HG03066 (cell line): Measurements from ENCODE around the gene MEP1B.
"Not testable (repeated sequence)": the region's sequence is repeated elsewhere in the genome, so short reads cannot be mapped to it uniquely, and the experiment has no call there.

Source experiments
- ATAC-seq: cut with Tn5 transposase; IDR thresholded peaks from one replicate; pipeline ENCODE4 v1.9.1; 2021; ENCODE audit warnings: low read depth; ENCODE audit not compliant: unreplicated experiment

MEP1B gene

DNA sequence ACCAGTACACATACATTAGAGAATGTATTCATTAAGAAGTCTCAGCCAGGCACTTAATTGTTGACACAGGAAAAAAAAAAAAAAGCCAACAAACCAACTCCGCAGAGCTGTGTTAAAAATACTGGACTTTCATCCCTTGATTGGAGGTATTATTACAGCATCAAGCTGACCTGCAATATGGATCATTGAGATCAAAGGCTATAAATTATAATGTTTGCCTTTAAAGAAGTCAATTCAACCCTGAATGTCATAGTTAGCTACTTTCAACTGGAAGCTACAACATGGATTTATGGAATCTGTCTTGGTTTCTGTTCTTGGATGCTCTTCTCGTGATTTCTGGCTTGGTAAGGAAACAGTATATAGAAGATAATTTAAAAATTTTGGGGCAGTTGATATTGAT, at the start of gene MEP1B:
MEP1B (plus strand) TSS at position 250 of the 400 bp plus-strand sequence; CDS start at position 282, 32 bp downstream.
- ATAC-seq = no peak

DNA sequence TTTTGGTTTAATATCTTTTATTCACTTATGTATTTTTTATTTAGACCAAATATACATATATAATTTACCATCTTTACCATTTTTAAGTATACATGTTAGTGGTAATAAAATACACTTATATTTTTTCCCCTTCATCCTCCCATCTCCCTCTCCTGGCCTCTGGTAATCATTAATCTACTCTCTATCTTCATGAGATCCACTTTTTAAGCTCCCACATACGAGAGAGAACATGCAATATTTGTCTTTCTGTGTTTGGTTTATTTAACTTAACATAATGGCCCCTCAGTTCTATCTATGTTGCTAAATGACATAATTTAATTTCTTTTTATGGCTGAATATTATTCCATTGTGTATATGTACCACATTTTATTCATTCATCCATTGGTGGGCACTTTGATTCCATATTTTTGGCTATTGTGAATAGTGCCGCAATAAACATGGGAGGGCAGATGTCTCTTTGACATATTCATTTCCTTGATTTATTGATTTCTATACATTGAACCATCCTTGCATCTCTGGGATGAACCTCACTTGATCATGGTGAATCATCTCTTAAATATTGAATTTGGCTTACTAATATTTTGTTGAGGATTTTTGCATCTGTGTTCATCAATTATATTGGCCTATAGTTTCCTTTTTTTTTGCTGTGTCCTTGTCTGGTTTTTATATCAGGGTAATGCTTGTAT, 41.5 kb upstream of the MEP1B start:
- no peak for ATAC-seq

DNA sequence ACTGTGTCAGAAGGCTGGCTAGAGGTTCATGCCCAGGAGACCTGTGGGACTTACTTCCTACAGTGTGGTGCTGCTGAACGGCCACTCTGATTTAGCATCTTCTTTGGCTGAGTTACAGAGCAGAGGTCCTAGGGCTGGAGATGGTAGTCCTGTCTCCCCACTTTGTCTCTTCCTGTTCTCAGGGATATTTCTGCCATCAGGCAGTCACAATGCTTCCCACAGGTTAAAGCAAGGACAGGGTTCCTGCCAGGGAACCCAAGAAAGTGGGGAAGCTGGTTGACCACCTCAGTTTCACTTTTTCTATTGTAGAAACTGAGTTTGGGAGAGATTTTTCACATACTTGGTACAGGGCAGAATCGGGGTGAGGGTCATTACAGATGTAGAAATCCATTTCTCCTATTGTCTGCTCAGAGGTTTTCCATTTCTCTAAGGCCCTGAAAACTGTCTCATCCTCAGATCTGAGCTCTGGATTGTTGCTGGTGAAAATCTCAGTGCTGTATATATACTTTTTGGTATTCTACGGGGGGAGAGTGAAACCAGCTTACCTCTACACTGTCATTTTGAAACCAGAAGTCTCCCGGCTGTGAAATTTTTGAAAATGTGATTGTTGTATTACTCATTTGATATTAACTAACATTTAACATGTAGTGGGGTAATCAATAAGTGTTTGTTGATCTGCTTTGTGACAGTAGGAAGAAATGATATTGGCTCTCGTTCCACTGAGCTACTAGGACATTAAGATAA, 37.0 kb upstream of the MEP1B start:
- ATAC-seq = peak; percentile 90

- no peak for ATAC-seq
Measured at GRCh38 chr18:32156855-32157254, 33.0 kb upstream of the MEP1B start.

DNA sequence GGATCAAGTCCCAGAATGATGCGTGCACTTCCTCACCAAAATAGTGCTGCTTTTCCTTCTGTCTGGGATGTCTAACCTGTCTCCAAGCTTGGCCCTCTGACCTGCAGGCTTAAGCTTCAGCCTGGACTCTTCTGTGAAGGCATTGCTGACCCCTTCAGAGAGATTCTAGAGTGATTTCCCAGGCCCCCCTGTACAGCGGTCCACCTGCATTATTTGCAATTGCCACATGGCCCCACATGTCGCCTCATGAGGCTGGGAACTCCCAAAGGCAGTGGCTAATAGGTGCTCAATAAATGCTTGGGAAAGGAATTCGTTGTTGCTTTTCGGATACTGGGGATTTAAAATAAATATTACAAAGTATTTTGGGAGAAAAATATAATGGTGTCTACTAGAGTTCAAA, 32.3 kb upstream of the MEP1B start:
- no peak for ATAC-seq

- peak; percentile 81 for ATAC-seq
Measured at GRCh38 chr18:32158108-32158624, 31.7 kb upstream of the MEP1B start.

- ATAC-seq = not testable (repeated sequence)
Measured at GRCh38 chr18:32158631-32159030, 31.2 kb upstream of the MEP1B start.

- ATAC-seq = no peak
Measured at GRCh38 chr18:32160547-32160946, 29.3 kb upstream of the MEP1B start.

DNA sequence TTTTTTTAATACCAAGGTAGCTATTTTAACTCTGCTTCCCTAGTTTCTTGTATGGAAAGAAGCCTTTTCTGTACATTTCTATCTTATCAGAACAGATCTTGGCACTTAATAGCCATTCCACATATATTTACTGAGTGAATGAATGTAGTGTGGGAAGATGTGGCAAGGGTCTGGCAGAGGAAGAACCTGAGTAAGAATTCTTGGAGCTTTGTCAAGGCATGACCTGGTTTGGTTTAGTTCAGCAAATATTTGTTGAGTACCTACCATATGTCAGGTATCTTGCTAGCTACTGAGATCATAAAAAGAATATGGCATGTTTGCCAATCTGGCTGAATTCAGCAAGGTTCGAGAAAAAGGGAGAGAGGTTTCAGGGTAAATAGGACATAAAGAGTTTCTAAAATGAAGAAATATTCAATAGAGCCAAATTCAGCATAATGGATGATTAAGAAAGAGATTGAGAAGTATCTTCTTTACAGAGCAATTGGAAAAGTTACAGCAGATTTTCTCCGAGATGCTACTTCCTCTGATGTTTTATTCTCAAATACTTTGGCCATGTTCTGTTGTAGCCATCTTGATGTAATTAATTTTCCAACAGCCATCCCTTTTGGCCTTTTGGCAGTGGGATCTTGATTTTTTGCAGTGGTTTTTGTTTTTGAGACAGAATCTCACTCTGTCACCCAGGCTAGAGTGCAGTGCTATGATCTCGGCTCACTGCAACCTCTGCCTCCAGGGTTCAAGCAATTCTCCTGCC, 21.7 kb upstream of the MEP1B start:
- no peak for ATAC-seq

GRCh38 chr18:32173654-32174053, 16.2 kb upstream of the MEP1B start:
- ATAC-seq = no peak

DNA sequence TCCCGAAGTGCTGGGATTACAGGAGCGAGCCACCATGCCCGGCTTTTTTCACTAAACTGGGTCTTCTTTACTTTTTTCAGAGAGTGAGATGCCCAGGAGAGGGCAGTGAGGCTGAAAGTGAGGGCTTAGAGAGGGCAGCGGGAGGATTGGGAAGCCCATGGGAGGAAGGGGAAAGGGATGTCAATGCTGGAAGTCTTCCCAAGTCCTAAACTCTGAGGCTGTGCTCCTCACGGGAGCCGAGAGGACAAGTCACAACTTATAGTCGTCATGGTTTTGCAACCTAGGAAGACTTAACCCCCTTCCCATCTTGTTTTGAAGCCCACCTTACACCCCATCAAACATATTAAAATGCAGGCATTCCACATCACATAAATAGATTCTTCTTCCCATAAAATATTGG, 15.1 kb upstream of the MEP1B start:
- no peak for ATAC-seq

DNA sequence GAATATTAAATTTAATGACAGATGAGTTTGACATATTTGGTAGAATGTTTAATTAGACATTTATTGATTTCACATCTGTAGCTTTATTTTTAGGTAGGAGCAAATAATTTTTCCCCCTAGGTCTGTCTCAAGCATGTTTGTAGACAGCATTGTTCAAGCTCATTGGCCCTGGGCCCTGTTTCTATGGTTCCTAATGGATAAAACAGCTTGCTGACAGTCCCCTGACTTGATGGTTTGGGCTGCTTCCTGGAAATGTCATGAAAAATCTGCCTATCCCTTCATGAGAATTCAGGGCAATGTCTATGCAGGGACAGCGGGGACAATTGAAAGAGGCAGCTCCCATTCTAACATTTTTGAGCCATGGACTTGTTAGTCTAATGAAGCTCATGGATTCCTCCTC, 14.6 kb upstream of the MEP1B start:
- no peak for ATAC-seq

DNA sequence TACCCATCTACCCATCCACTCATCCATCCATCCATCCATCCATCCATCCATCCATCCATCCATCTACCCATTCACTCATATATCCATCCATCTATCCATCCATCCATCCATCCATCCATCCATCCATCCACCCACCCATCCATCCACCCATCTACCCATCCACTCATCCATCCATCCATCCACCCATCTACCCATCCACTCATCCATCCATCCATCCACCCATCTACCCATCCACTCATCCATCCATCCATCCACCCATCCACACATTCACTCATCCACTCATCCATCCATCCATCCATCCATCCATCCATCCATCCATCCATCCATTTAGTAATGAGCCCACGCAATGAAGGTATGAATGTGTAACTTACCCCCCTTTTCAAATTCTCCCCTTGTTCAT, 13.1 kb upstream of the MEP1B start:
- ATAC-seq = not testable (repeated sequence)

GRCh38 chr18:32177530-32177929, 12.3 kb upstream of the MEP1B start:
- ATAC-seq = no peak

- ATAC-seq = no peak
Measured at GRCh38 chr18:32183503-32183902, 6.3 kb upstream of the MEP1B start.

- ATAC-seq = no peak
Measured at GRCh38 chr18:32190209-32190608, 370 bp downstream of the MEP1B start.

DNA sequence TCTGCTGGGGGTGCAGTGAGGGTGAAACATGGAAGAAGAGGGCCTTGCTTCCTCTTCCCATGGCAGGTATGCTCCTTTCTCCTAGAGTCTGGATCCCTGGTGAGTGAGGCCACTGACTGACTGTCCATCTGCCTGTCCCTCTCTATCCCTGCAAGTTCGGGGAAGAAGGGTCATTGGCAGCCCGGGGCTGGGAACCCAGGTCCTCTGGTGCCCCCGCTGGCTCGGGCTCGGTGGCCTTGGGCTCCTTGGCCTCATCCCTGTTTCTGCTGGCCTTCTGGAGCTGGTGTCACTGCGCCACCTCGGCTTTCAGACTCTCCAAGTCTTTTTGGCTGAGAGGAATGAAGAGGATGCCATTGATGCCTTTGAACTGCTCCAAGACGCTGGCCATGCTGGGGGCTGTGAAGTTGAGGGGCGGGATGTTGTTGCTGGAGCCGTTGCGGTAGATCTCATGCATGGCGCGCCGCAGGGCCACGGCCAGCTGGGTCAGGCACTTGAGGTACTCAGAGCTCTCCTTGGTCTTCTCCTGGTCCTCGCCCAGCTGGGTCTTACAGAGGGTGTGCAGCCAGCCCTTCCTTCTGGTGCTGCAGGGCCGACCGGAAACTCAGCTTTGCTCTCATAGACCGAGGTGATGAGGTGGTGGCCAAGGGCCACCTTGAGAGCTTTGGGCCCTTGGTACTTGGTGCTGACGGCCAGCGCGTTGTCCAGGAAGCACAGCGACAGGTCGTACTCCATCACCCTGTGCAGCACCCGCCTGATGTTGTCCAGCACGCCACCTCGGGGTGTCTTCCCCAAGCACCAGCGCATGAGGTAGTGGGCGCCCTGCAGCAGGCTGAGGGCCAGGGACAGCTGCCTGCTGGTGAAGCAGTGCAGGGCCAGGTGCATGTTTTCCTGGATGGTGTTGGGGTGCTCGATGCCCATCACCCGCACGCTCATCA, 6.3 kb downstream of the MEP1B start:
- ATAC-seq = no peak

DNA sequence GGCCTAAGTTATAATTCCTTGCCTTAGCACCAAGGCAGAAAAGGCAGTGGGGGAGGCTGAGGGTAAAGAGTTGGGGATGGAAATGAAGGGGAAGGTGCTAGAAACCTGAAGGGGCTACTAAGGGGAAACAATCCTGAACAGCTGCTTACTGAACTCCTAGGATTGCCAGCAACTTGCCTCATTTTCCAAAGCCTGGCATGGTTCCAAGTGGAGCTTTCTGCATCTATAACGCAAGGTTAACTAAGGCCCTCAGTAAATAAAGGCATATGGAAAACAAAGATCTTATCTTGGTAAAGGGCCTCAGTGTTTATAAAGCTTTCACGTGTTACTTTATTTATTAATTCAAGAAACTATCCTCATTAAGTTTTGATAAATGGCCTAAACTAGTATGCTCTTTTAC, 10.9 kb downstream of the MEP1B start:
- no peak for ATAC-seq

DNA sequence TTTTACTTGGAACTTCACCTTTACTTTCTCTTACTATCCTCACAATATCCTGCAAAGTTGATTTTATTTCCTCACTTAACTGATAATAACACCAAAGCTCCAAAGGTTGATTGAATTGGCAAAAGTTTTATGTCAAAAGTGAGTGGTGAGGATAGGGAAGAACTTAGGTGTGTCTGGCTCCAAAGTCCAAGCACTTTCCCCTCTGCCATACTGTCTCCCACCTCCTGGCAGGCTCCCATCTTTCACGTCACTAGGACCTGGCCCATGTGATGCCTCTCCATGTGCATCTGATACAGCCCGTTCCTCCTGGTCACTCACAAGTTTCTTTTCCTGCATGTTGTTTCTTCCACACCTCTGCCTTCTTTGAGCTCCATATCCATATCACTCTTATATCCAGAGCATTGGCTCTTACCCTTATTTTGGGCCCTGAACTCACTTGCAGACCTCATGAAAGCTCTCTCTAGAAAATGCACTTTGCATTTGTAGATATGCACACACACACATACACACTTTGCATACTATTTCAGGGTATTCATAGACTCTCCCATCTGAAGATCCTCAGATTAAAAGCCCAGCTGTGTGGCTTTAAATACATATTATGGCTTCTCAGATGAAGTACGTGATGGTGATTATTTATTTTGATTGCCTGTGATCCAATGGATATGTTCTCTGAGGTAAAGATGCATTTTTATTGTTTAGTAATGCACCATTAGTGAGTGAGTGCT, 12.3 kb downstream of the MEP1B start:
- ATAC-seq = no peak

DNA sequence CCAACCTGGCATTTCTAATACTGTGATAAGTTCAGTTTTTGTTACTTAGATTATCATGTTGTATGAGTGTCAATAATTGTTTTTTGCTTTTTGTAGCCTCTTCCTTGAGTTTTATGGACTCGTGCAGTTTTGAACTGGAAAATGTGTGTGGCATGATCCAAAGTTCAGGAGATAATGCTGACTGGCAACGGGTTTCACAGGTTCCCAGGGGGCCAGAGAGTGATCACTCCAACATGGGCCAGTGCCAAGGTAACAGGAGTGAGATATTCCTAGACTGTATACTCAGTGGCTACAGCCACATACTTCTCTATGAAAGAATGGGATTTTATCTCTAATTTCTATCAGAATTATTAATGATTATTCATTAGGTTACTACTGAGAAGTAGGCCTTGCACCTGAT, 18.2 kb downstream of the MEP1B start:
- ATAC-seq = no peak
